H9 (cell line): ENCODE results near the gene WHRN. TPM values are rescaled to one million over a fixed set of nuclear protein-coding genes. Genes with fewer than 3 reads are reported as not detected.

Experiments used
- DNase-seq: peaks from one replicate; pipeline ENCODE4 v3.0.0-alpha.2; 2017
- H2AFZ ChIP-seq: one replicate; pipeline ENCODE4 v1.6.1; 2013; ENCODE audit warnings: mild to moderate bottlenecking, low read length, control low read depth, moderate library complexity
- H2AK5ac ChIP-seq: 2 replicates; pipeline ENCODE4 v1.6.1; 2013; ENCODE audit warnings: low read length, control low read depth, mixed read lengths; ENCODE audit not compliant: insufficient read length
- H2BK120ac ChIP-seq: one replicate; pipeline ENCODE4 v1.6.1; 2013; ENCODE audit warnings: low read depth, mild to moderate bottlenecking, low read length, control low read depth, inconsistent platforms; ENCODE audit not compliant: poor library complexity, severe bottlenecking
- H2BK12ac ChIP-seq: 2 replicates; pipeline ENCODE4 v1.6.1; 2013; ENCODE audit warnings: low read length, control low read depth, mixed read lengths, low read depth; ENCODE audit not compliant: insufficient read length
- H2BK15ac ChIP-seq: 2 replicates; pipeline ENCODE4 v1.6.1; 2013; ENCODE audit warnings: low read depth, low read length, control low read depth
- H2BK20ac ChIP-seq: one replicate; pipeline ENCODE4 v1.6.1; 2013; ENCODE audit warnings: low read depth, mild to moderate bottlenecking, low read length, control low read depth, inconsistent platforms; ENCODE audit not compliant: poor library complexity, severe bottlenecking
- H2BK5ac ChIP-seq: 2 replicates; pipeline ENCODE4 v1.6.1; 2013; ENCODE audit warnings: low read length, control low read depth, mixed read lengths; ENCODE audit not compliant: insufficient read length
- H3K14ac ChIP-seq: 2 replicates; pipeline ENCODE4 v1.6.1; 2013; ENCODE audit warnings: low read length, control low read depth; ENCODE audit not compliant: insufficient read depth
- H3K18ac ChIP-seq: 2 replicates; pipeline ENCODE4 v1.6.1; 2013; ENCODE audit warnings: low read depth, mild to moderate bottlenecking, mixed read lengths, low read length, control low read depth; ENCODE audit not compliant: insufficient read length
- H3K23ac ChIP-seq: 2 replicates; pipeline ENCODE4 v1.6.1; 2013; ENCODE audit warnings: low read length, control low read depth, mixed read lengths, low read depth; ENCODE audit not compliant: insufficient read length
- H3K23me2 ChIP-seq: 2 replicates; pipeline ENCODE4 v1.6.1; 2013; ENCODE audit warnings: low read depth, mild to moderate bottlenecking, mixed read lengths, low read length, control low read depth; ENCODE audit not compliant: insufficient read length, poor library complexity, severe bottlenecking
- H3K27ac ChIP-seq: 2 replicates; pipeline ENCODE4 v1.5.1; 2013; ENCODE audit warnings: low read length, control low read depth, mixed read lengths, low read depth; ENCODE audit not compliant: insufficient read length
- H3K27me3 ChIP-seq: 2 replicates; pipeline ENCODE4 v1.6.1; 2013; ENCODE audit warnings: low read length, control low read depth, inconsistent platforms; ENCODE audit not compliant: insufficient read depth
- H3K4ac ChIP-seq: 2 replicates; pipeline ENCODE4 v1.6.1; 2013; ENCODE audit warnings: low read depth, mild to moderate bottlenecking, control low read depth, inconsistent platforms, low read length, moderate library complexity
- H3K4me1 ChIP-seq: 2 replicates; pipeline ENCODE4 v1.6.1; 2013; ENCODE audit warnings: low read length, control low read depth, inconsistent platforms; ENCODE audit not compliant: insufficient read depth
- H3K4me2 ChIP-seq: 2 replicates; pipeline ENCODE4 v1.6.1; 2013; ENCODE audit warnings: low read length, control low read depth, mixed read lengths; ENCODE audit not compliant: insufficient read length, insufficient read depth
- H3K56ac ChIP-seq: 2 replicates; pipeline ENCODE4 v1.6.1; 2013; ENCODE audit warnings: low read depth, mild to moderate bottlenecking, mixed read lengths, low read length, control low read depth; ENCODE audit not compliant: insufficient read length
- H3K79me1 ChIP-seq: 2 replicates; pipeline ENCODE4 v1.6.1; 2013; ENCODE audit warnings: low read depth, mild to moderate bottlenecking, moderate library complexity, low read length, control low read depth, inconsistent platforms; ENCODE audit not compliant: insufficient read depth, poor library complexity, severe bottlenecking
- H3K79me2 ChIP-seq: 2 replicates; pipeline ENCODE4 v1.6.1; 2013; ENCODE audit warnings: low read length, control low read depth, inconsistent platforms; ENCODE audit not compliant: insufficient read depth
- H3K9ac ChIP-seq: 2 replicates; pipeline ENCODE4 v1.6.1; 2013; ENCODE audit warnings: low read length, control low read depth, mixed read lengths; ENCODE audit not compliant: insufficient read length; ENCODE audit errors: extremely low read depth
- H3K9me3 ChIP-seq: one replicate; pipeline ENCODE4 v1.6.1; 2013; ENCODE audit warnings: low read depth, low read length, inconsistent platforms; ENCODE audit not compliant: control insufficient read depth
- H3T11ph ChIP-seq: one replicate; pipeline ENCODE4 v1.6.1; 2013; ENCODE audit warnings: mild to moderate bottlenecking, low read length, control low read depth, inconsistent platforms
- H4K20me1 ChIP-seq: one replicate; pipeline ENCODE4 v1.6.1; 2013; ENCODE audit not compliant: control insufficient read depth, insufficient read length, insufficient read depth
- H4K5ac ChIP-seq: 2 replicates; pipeline ENCODE4 v1.6.1; 2013; ENCODE audit warnings: low read depth, mild to moderate bottlenecking, mixed read lengths, low read length, control low read depth; ENCODE audit not compliant: insufficient read length
- H4K8ac ChIP-seq: replicated peaks from 2 replicates; pipeline ENCODE4 v1.6.1; 2013; ENCODE audit warnings: low read length, control low read depth, mixed read lengths, low read depth; ENCODE audit not compliant: insufficient read length
- H4K91ac ChIP-seq: 2 replicates; pipeline ENCODE4 v1.6.1; 2013; ENCODE audit warnings: low read depth, mild to moderate bottlenecking, moderate library complexity, mixed read lengths, low read length, control low read depth; ENCODE audit not compliant: insufficient read length
- H3K27ac Mint-ChIP-seq, 3 experiments: 2 replicates in 2 of 3; 3 replicates in 1 of 3; pipeline ENCODE4 v1.8.0; 2020 to 2021; ENCODE audit warnings: mixed read lengths in 3 of 3, mild to moderate bottlenecking in 1 of 3, moderate library complexity in 1 of 3
- H3K27me3 Mint-ChIP-seq: 2 replicates; pipeline ENCODE4 v1.8.0; 2021; ENCODE audit warnings: low read depth, mild to moderate bottlenecking, moderate library complexity, mixed read lengths
- H3K36me3 Mint-ChIP-seq, 3 experiments: 2 replicates in 2 of 3; 3 replicates in 1 of 3; pipeline ENCODE4 v1.8.0; 2020 to 2021; ENCODE audit warnings: low read depth in 3 of 3, mixed read lengths in 3 of 3; ENCODE audit not compliant: insufficient read depth in 1 of 3
- H3K4me1 Mint-ChIP-seq, 2 experiments: 2 replicates each; pipeline ENCODE4 v1.8.0; 2020; ENCODE audit warnings: mixed read lengths in 2 of 2
- H3K4me3 Mint-ChIP-seq, 2 experiments: 2 replicates in 1 of 2; 3 replicates in 1 of 2; pipeline ENCODE4 v1.8.0; 2020 to 2021; ENCODE audit warnings: mild to moderate bottlenecking in 2 of 2, mixed read lengths in 2 of 2, moderate library complexity in 1 of 2
- H3K9me3 Mint-ChIP-seq, 2 experiments: 2 replicates in 1 of 2; 3 replicates in 1 of 2; pipeline ENCODE4 v1.8.0; 2020; ENCODE audit warnings: mild to moderate bottlenecking in 2 of 2, mixed read lengths in 2 of 2, moderate library complexity in 1 of 2
- WGBS: extraction: QIAGEN DNeasy Blood & Tissue Kit; methylation state at CpG from one replicate; pipeline ENCODE4 v1.1.7; 2013; ENCODE audit warnings: missing lambda C conversion rate, low lambda C conversion rate, mixed read lengths; ENCODE audit not compliant: insufficient read length; ENCODE audit errors: extremely low coverage; 5-methylcytosine and 5-hydroxymethylcytosine counted together
- total RNA-seq: library from RNA; stranded (reverse); gene quantifications from 2 replicates; pipeline ENCODE4 v1.2.1, GENCODE V29; 2021
- TF ChIP-seq, protein P1 (sequence below): fragments of 200-600 bp; sonication (generic); conservative IDR thresholded peaks from 3 replicates; pipeline ENCODE4 v1.8.0; 2021; ENCODE audit warnings: antibody characterized with exemption, mild to moderate bottlenecking

WHRN gene
- total RNA-seq, 1 experiment from 2014 or later = 2.2 TPM

- H3K4me1 Mint-ChIP-seq = peaks cover 9 to 22% of the 10 kb centered on the region in 2 experiments
- 0 out of 2 replicates have a peak, but pooled peaks cover 2% of the 10 kb centered on the region for H3K4me1 ChIP-seq
Measured at GRCh38 chr9:114426046-114426948, 79.0 kb downstream of the WHRN start.

More at GRCh38 chr9:114426046-114426948, 79.0 kb downstream of the WHRN start:
- Mint-ChIP-seq H3K27me3 (no peaks in the 10 kb centered on the region; the same call in 1 of the 2 replicates), H3K36me3 (no peaks in the 10 kb centered on the region; a peak in 1 of 7 replicates), H3K4me3 (no peak overlapping the region), H3K27ac (no peak overlapping the region), H3K9me3 (no peaks in the 10 kb centered on the region)
- H2AK5ac ChIP-seq = no peak overlapping the region
- H3K27me3 ChIP-seq = no peaks in the 10 kb centered on the region; the same call in 1 of the 2 replicates
- H2BK20ac ChIP-seq = no peak overlapping the region
- no peaks in the 10 kb centered on the region for H3K79me1 ChIP-seq
- no peak overlapping the region for H3K14ac ChIP-seq
- H3K23me2 ChIP-seq = no peaks in the 10 kb centered on the region
- H4K8ac ChIP-seq = no peak overlapping the region
- WGBS = no CpG with 5 or more reads among the region's 18 CpGs
- H4K20me1 ChIP-seq = no peaks in the 10 kb centered on the region
- H3K4ac ChIP-seq = no peak overlapping the region
- no peak overlapping the region for H3K9ac ChIP-seq
- H3K23ac ChIP-seq = no peak overlapping the region
- H2BK5ac ChIP-seq = no peak overlapping the region
- no peak overlapping the region for H3T11ph ChIP-seq
- H2BK15ac ChIP-seq = no peak overlapping the region
- H3K56ac ChIP-seq = no peak overlapping the region
- H2BK12ac ChIP-seq = no peak overlapping the region
- TF ChIP-seq, protein P1, sequence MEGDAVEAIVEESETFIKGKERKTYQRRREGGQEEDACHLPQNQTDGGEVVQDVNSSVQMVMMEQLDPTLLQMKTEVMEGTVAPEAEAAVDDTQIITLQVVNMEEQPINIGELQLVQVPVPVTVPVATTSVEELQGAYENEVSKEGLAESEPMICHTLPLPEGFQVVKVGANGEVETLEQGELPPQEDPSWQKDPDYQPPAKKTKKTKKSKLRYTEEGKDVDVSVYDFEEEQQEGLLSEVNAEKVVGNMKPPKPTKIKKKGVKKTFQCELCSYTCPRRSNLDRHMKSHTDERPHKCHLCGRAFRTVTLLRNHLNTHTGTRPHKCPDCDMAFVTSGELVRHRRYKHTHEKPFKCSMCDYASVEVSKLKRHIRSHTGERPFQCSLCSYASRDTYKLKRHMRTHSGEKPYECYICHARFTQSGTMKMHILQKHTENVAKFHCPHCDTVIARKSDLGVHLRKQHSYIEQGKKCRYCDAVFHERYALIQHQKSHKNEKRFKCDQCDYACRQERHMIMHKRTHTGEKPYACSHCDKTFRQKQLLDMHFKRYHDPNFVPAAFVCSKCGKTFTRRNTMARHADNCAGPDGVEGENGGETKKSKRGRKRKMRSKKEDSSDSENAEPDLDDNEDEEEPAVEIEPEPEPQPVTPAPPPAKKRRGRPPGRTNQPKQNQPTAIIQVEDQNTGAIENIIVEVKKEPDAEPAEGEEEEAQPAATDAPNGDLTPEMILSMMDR = no peak
- H2BK120ac ChIP-seq = no peak overlapping the region
- no peak overlapping the region for H4K5ac ChIP-seq
- DNase-seq = no peak
- H2AFZ ChIP-seq = no peak overlapping the region
- H3K18ac ChIP-seq = no peak overlapping the region
- no peak overlapping the region for H4K91ac ChIP-seq
- no peak overlapping the region for H3K27ac ChIP-seq
- no peak overlapping the region for H3K4me2 ChIP-seq
- H3K9me3 ChIP-seq = no peaks in the 10 kb centered on the region
- no peaks in the 10 kb centered on the region for H3K79me2 ChIP-seq
